Keratinocyte (primary cell): ENCODE results near the gene MMP23B. TPM values are rescaled to one million over a fixed set of nuclear protein-coding genes. Genes with fewer than 3 reads are reported as not detected.
A peak's percentile ranks its signal among the peaks of the same experiment; 100 is the strongest.

Source experiments
- DNase-seq: peaks from one replicate; pipeline ENCODE4 v3.0.0-alpha.2; 2011; ENCODE audit warnings: low read depth, missing footprints, low spot score
- FAIRE-seq: peaks from 2 replicates; lab custom pipeline; 2011; peaks lifted over from hg19 to GRCh38; lab: Jason Lieb, UNC
- H2AFZ ChIP-seq: 2 replicates; pipeline ENCODE4 v1.6.0; 2012; ENCODE audit warnings: low read length, control low read depth, inconsistent platforms; ENCODE audit not compliant: control insufficient read depth
- H3K27ac ChIP-seq: 2 replicates; pipeline ENCODE4 v1.5.1; 2011; ENCODE audit warnings: low read length; ENCODE audit not compliant: control insufficient read depth, insufficient read depth
- H3K27me3 ChIP-seq: 3 replicates; pipeline ENCODE4 v1.6.0; 2011; ENCODE audit warnings: low read length; ENCODE audit not compliant: control insufficient read depth, insufficient read depth; ENCODE audit errors: extremely low read depth
- H3K36me3 ChIP-seq, 2 experiments: 2 replicates in 1 of 2; 3 replicates in 1 of 2; pipeline ENCODE4 v1.5.1; 2011; ENCODE audit warnings: low read length in 2 of 2, mild to moderate bottlenecking in 1 of 2; ENCODE audit not compliant: control insufficient read depth in 2 of 2, insufficient read depth in 2 of 2; ENCODE audit errors: extremely low read depth in 1 of 2
- H3K4me1 ChIP-seq: 3 replicates; pipeline ENCODE4 v1.5.1; 2011; ENCODE audit warnings: low read length; ENCODE audit not compliant: control insufficient read depth, insufficient read depth; ENCODE audit errors: extremely low read depth
- H3K4me2 ChIP-seq: 3 replicates; pipeline ENCODE4 v1.6.0; 2011; ENCODE audit warnings: low read depth, low read length; ENCODE audit not compliant: control insufficient read depth, insufficient read depth; ENCODE audit errors: extremely low read depth
- H3K4me3 ChIP-seq, 3 experiments: fragments of 200-600 bp in 1 of 3; sonication (generic) in 1 of 3; 2 replicates in 2 of 3; 3 replicates in 1 of 3; pipeline ENCODE4 v1.5.1; 2011 to 2016; ENCODE audit warnings: low read length in 3 of 3, mild to moderate bottlenecking in 3 of 3, control low read depth in 2 of 3, inconsistent platforms in 1 of 3, low read depth in 1 of 3, mixed read lengths in 1 of 3, mixed run types in 1 of 3, moderate library complexity in 1 of 3; ENCODE audit not compliant: control insufficient read depth in 2 of 3, insufficient read depth in 2 of 3; ENCODE audit errors: extremely low read depth in 1 of 3
- H3K79me2 ChIP-seq: 2 replicates; pipeline ENCODE4 v1.6.0; 2012; ENCODE audit warnings: low read length; ENCODE audit not compliant: control insufficient read depth, insufficient read depth
- H3K9ac ChIP-seq: 3 replicates; pipeline ENCODE4 v1.6.0; 2011; ENCODE audit warnings: low read length; ENCODE audit not compliant: control insufficient read depth, insufficient read depth; ENCODE audit errors: extremely low read depth
- H3K9me1 ChIP-seq: 3 replicates; pipeline ENCODE4 v1.6.0; 2011; ENCODE audit warnings: low read length; ENCODE audit not compliant: control insufficient read depth, insufficient read depth; ENCODE audit errors: extremely low read depth
- H3K9me3 ChIP-seq: 2 replicates; pipeline ENCODE4 v1.5.1; 2012; ENCODE audit warnings: low read depth, low read length; ENCODE audit not compliant: control insufficient read depth
- H4K20me1 ChIP-seq: 3 replicates; pipeline ENCODE4 v1.6.0; 2011; ENCODE audit warnings: low read length; ENCODE audit not compliant: control insufficient read depth, insufficient read depth; ENCODE audit errors: extremely low read depth
- EZH2 ChIP-seq: IDR thresholded peaks from one replicate; pipeline ENCODE4 v1.6.1; 2012; ENCODE audit warnings: inconsistent platforms, mild to moderate bottlenecking, low read length, moderate library complexity
- dilution Hi-C: fragments of 300-500 bp; cut with MboI; formaldehyde crosslinking; loops from one replicate; pipeline ENCODE4 v1.7.0; 2020; ENCODE audit warnings: low sequenced_read_pairs; ENCODE audit not compliant: extremely low pct_ligation_motif_present
- polyA plus RNA-seq, 5 experiments: library from polyadenylated mRNA; depleted of rRNA in 3 of 5; stranded (reverse) in 3 of 5; stranded (forward) in 1 of 5; unstranded in 1 of 5; fragments of >200 nt; gene quantifications; 1 replicate in 1 of 5; 2 replicates in 3 of 5; 3 replicates in 1 of 5; pipeline versions ENCODE4 v1.2.1 to v1.2.3, GENCODE V29; 2011 to 2012; ENCODE audit warnings: missing spikeins in 2 of 5, low read depth in 1 of 5, low replicate concordance in 1 of 5
- TF ChIP-seq, protein P1 (sequence below), 3 experiments: IDR thresholded peaks in 1 of 3; conservative IDR thresholded peaks in 1 of 3; optimal IDR thresholded peaks in 1 of 3; 2 replicates in 2 of 3; 3 replicates in 1 of 3; pipeline versions ENCODE3 to v1.5.1; 2011; ENCODE audit warnings: low read length in 3 of 3, mild to moderate bottlenecking in 3 of 3, moderate library complexity in 2 of 3, control low read depth in 1 of 3, inconsistent platforms in 1 of 3; ENCODE audit not compliant: insufficient read depth in 2 of 3; ENCODE audit errors: extremely low read depth in 1 of 3

The MMP23B gene
- polyA plus RNA-seq, 1 donor (not counting 4 experiments of a cell fraction or from before 2014, with no cell fraction given), result not detected

DNA sequence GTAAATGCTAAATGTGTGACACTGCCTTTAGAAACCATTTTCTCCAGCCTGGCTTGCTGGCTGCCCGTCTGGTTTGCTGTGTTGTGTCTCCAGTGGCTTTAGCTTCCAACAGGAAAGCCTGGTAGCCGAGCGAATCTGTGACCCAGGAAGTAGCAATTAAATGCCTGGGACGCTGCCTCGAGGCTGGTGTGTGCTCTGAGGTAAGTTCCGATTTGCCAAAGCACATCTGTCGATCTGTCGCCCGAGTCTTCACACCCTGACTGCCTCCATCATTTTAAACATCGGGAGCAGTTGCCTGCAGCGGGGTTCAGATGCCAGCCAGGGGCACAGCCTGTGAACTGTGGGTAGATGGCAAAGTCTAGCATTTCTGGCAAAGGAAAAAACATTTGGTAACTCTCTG, 14.5 kb upstream of the MMP23B start:
- Histone ChIP-seq H3K9ac (no peak overlapping the region), H3K79me2 (peaks cover 13% of the 10 kb centered on the region), H3K4me3 (no peak overlapping the region), H3K36me3 (peaks cover 0 to 3% of the 10 kb centered on the region in 2 experiments), H3K27ac (no peak overlapping the region), H3K4me2 (peak overlapping the region; percentile 91), H3K9me3 (no peaks in the 10 kb centered on the region), H4K20me1 (no peaks in the 10 kb centered on the region), H2AFZ (no peak overlapping the region), H3K9me1 (no peaks in the 10 kb centered on the region), H3K27me3 (no peaks in the 10 kb centered on the region), H3K4me1 (peaks cover 18% of the 10 kb centered on the region)
- no peak for FAIRE-seq
- TF ChIP-seq EZH2, result no peak
- TF ChIP-seq, protein P1, sequence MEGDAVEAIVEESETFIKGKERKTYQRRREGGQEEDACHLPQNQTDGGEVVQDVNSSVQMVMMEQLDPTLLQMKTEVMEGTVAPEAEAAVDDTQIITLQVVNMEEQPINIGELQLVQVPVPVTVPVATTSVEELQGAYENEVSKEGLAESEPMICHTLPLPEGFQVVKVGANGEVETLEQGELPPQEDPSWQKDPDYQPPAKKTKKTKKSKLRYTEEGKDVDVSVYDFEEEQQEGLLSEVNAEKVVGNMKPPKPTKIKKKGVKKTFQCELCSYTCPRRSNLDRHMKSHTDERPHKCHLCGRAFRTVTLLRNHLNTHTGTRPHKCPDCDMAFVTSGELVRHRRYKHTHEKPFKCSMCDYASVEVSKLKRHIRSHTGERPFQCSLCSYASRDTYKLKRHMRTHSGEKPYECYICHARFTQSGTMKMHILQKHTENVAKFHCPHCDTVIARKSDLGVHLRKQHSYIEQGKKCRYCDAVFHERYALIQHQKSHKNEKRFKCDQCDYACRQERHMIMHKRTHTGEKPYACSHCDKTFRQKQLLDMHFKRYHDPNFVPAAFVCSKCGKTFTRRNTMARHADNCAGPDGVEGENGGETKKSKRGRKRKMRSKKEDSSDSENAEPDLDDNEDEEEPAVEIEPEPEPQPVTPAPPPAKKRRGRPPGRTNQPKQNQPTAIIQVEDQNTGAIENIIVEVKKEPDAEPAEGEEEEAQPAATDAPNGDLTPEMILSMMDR (optimal IDR thresholded peaks at IDR 0.05 in 1 of 3, IDR thresholded peaks at IDR 0.05 in 1 of 3, conservative IDR thresholded peaks at IDR 0.05 in 1 of 3; ENCODE audit: extremely low read depth in 1 of 3, insufficient read depth in 2 of 3, low read length in 3 of 3), result no peak
- dilution Hi-C loops, result no loop called here
- no peak for DNase-seq

DNA sequence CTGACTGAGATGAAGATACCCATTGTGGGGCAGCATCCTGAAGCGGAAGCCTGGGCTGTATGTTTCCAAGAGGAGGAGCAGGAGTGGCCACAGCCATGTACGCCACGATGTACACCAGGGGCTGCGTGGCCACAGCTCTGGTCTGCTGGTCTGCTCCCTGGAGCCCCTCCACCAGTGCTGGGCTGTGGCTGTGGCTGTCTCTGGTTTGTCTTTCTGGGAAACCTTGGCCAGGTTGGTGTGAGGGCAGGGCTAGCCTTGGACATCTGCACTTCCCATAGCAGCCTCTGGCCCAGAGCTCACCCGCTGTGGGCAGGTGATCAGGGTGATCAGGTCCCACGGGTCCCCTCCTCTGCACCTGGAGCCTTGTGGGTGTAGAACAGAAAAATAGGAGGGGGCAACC, 14.0 kb upstream of the MMP23B start:
- H3K36me3 ChIP-seq, result peaks cover 0 to 3% of the 10 kb centered on the region in 2 experiments
- no peaks in the 10 kb centered on the region for H3K27me3 ChIP-seq
- TF ChIP-seq, protein P1 (optimal IDR thresholded peaks at IDR 0.05 in 1 of 3, IDR thresholded peaks at IDR 0.05 in 1 of 3, conservative IDR thresholded peaks at IDR 0.05 in 1 of 3; ENCODE audit: extremely low read depth in 1 of 3, insufficient read depth in 2 of 3, low read length in 3 of 3), result no peak
- no peak for TF ChIP-seq EZH2
- dilution Hi-C loops, result no loop called here
- no peaks in the 10 kb centered on the region for H3K9me3 ChIP-seq
- no peaks in the 10 kb centered on the region for H3K9me1 ChIP-seq
- no peak overlapping the region for H2AFZ ChIP-seq
- no peak overlapping the region for H3K27ac ChIP-seq
- H3K79me2 ChIP-seq, result peaks cover 13% of the 10 kb centered on the region
- DNase-seq, result no peak
- no peak overlapping the region for H3K4me3 ChIP-seq
- FAIRE-seq, result no peak
- no peak overlapping the region for H3K9ac ChIP-seq
- H4K20me1 ChIP-seq, result no peaks in the 10 kb centered on the region
- peaks cover 18% of the 10 kb centered on the region for H3K4me1 ChIP-seq
- H3K4me2 ChIP-seq, result no peak overlapping the region
